ENCODE results near the gene TEPSIN.
A peak's percentile ranks its signal among the peaks of the same experiment; 100 is the strongest.

The TEPSIN gene

DNA sequence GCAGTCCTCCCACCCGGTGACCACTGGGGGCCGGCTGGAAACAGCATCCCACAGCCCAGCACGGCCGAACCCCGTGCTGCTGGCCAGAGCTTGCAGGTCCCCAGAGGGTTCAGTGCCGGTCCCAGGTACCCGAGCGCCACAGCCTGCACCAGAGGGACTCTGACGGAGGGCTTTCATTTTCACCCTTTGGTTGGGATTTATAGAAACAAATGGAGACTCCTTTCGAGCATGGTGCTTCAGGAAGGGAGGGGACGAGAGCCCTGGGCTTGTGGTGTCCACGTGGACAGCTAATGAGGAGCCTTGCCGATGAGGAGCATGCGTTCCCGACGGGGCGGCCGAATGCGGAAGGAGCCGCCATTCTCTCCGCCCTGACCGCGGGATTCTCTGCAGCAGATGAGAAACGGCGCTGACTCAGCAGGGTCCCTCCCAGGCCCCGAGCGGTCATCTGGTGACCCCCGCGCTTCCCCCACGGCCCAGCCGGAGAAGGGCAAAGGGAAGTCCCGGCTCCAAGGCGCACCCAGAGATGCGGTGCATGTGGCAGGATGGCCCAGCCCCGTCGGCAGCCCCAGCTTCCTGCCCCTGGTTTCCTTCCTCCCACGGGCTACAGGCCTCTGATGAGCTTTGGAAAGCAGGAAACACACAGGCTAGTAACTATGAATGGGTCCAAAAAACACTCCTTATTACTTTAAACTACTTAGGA is 46.5 kb upstream of the TEPSIN start:
- TF ChIP-seq, protein P1, sequence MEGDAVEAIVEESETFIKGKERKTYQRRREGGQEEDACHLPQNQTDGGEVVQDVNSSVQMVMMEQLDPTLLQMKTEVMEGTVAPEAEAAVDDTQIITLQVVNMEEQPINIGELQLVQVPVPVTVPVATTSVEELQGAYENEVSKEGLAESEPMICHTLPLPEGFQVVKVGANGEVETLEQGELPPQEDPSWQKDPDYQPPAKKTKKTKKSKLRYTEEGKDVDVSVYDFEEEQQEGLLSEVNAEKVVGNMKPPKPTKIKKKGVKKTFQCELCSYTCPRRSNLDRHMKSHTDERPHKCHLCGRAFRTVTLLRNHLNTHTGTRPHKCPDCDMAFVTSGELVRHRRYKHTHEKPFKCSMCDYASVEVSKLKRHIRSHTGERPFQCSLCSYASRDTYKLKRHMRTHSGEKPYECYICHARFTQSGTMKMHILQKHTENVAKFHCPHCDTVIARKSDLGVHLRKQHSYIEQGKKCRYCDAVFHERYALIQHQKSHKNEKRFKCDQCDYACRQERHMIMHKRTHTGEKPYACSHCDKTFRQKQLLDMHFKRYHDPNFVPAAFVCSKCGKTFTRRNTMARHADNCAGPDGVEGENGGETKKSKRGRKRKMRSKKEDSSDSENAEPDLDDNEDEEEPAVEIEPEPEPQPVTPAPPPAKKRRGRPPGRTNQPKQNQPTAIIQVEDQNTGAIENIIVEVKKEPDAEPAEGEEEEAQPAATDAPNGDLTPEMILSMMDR (IDR thresholded peaks at IDR 0.05; ENCODE audit: insufficient read depth, low read length, poor library complexity, severe bottlenecking) = no peak
- H3K36me3 ChIP-seq (ENCODE audit: control insufficient read depth, insufficient read depth, low read length) = peaks cover 32% of the 10 kb centered on the region

DNA sequence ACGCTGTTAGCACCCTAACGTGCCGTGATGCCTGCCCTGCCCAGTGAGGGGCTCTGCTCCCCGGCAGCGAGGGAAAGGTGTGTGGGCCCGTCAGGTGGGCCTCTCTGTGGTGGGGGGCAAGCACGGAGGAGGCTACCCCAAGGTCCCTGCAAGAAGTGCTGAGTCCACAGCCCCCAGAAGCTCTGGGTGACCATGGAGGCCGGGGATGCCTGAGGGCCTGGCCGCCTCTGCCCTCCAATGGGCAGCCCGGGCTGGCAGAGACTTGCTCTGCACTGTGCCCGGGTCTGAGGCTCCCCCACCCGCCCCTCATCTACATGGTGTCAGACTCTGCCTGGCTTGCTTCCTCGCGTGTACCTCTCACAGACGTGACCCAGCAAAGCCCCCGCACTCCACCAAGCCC is 44.0 kb upstream of the TEPSIN start:
- TF ChIP-seq, protein P1 (IDR thresholded peaks at IDR 0.05; ENCODE audit: insufficient read depth, low read length, poor library complexity, severe bottlenecking) = no peak

More for the DNA sequence above, 46.5 kb upstream of the TEPSIN start:
- DNase-seq (ENCODE audit: extremely low read depth, insufficient read length) = peak; percentile 65
- Histone ChIP-seq H3K27me3 (replicated peaks; ENCODE audit: control insufficient read depth, insufficient read depth, low read length) (no peaks in the 10 kb centered on the region), H3K4me3 (replicated peaks; ENCODE audit: low read depth, low read length) (peak overlapping the region; percentile 69)

DNA sequence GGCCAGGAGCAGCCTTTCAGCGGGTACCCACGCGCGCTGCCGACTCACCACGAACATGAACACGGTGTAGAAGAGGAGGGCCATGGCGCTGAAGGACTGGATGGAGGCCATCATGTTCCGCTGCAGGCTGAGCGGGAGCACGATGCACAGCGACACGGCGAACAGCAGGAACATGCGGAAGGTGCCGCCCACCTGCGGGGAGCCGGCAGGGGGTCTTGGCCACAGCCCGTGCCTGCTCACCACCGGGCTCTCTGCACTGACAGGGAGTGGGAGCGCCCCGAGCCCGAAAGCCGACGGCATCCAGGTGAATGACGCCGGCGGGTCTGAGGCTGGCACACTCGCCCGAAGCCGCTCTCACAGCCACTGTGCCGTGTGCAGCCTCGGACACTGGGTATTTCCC is 43.3 kb upstream of the TEPSIN start:
- Histone ChIP-seq H3K4me3 (replicated peaks; ENCODE audit: low read depth, low read length) (no peak overlapping the region), H3K36me3 (ENCODE audit: control insufficient read depth, insufficient read depth, low read length) (peaks cover 29% of the 10 kb centered on the region), H3K27me3 (replicated peaks; ENCODE audit: control insufficient read depth, insufficient read depth, low read length) (no peaks in the 10 kb centered on the region)
- DNase-seq (ENCODE audit: extremely low read depth, insufficient read length) = no peak
- TF ChIP-seq, protein P1 (IDR thresholded peaks at IDR 0.05; ENCODE audit: insufficient read depth, low read length, poor library complexity, severe bottlenecking) = no peak

More for the DNA sequence above, 44.0 kb upstream of the TEPSIN start:
- no peak overlapping the region for H3K4me3 ChIP-seq (replicated peaks; ENCODE audit: low read depth, low read length)
- no peak for DNase-seq (ENCODE audit: extremely low read depth, insufficient read length)
- H3K27me3 ChIP-seq (replicated peaks; ENCODE audit: control insufficient read depth, insufficient read depth, low read length) = no peaks in the 10 kb centered on the region
- peaks cover 30% of the 10 kb centered on the region for H3K36me3 ChIP-seq (ENCODE audit: control insufficient read depth, insufficient read depth, low read length)

DNA sequence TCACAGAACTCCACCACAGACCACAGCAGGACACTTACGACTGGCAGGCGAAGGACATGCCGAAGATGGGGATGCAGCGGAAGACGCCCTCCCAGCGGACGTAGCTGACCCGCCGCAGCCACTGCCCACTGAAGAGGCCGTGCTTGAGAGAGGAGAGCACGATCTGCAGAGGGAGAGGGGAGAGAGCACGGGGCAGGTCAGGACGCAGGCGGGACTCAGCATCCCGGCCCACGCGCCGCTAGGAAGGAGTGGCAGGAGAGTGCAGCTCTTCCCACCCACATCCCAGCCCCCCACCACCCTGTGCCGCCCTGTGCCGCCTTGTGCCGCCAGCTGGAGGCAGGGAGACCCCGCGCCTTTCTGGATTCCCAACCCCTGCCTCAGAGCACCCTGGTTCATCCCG is 41.7 kb upstream of the TEPSIN start:
- Histone ChIP-seq H3K27me3 (replicated peaks; ENCODE audit: control insufficient read depth, insufficient read depth, low read length) (no peaks in the 10 kb centered on the region), H3K4me3 (replicated peaks; ENCODE audit: low read depth, low read length) (no peak overlapping the region), H3K36me3 (ENCODE audit: control insufficient read depth, insufficient read depth, low read length) (peaks cover 37% of the 10 kb centered on the region)
- TF ChIP-seq, protein P1 (IDR thresholded peaks at IDR 0.05; ENCODE audit: insufficient read depth, low read length, poor library complexity, severe bottlenecking) = no peak
- no peak for DNase-seq (ENCODE audit: extremely low read depth, insufficient read length)

DNA sequence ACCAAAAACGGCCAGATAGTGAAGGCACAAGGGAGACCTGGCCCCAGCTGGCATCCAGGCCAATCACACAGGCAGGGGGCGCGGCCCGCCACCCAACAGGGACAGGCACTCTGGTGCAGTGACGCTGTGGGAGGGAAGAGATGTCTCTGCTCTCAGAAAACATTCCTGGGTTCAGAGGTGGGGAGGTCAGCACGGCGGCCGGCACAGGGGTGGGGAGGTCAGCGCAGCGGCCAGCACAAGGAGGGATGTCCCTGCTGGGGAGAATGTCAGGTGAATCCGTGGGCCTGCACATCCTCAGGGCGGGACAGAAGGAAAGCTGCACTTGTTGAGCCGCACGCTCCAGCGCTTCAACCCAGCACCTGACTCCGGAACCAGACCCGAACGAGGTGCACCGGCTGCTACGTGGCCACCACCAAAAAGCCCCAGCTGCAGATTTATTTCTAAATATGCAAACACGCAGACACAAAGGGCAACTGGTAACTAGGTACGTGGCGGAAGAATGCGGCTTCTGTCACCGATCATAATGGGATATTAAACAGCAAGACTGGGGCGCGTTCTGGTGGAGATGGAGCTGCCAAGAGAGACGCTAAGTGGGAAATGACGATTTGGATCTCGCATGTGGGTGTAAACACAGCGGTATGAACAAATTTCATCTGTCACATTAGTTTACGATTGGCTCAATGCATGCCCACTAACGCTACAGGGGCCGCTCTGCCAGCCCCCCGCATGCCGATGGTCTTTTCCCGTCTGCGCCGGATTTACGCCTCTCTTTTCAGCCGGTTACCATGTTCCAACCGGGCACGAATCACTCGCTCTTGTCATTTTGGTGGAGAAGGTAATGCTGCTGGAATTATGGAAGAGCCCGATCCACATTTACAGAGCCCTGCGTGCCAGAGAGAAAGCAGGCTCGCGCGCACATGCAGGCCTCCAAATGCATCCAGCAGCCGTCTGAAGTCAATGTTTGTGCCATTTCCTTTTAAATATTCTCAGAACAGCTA is 40.7 kb upstream of the TEPSIN start:
- no peaks in the 10 kb centered on the region for H3K27me3 ChIP-seq (replicated peaks; ENCODE audit: control insufficient read depth, insufficient read depth, low read length)
- TF ChIP-seq, protein P1 (IDR thresholded peaks at IDR 0.05; ENCODE audit: insufficient read depth, low read length, poor library complexity, severe bottlenecking) = no peak
- DNase-seq (ENCODE audit: extremely low read depth, insufficient read length) = no peak
- H3K4me3 ChIP-seq (replicated peaks; ENCODE audit: low read depth, low read length) = no peak overlapping the region
- H3K36me3 ChIP-seq (ENCODE audit: control insufficient read depth, insufficient read depth, low read length) = peaks cover 41% of the 10 kb centered on the region
